ENCODE measurements around the gene KCNQ1OT1. TPM values are rescaled to one million over a fixed set of nuclear protein-coding genes. Genes with fewer than 3 reads are reported as not detected.
A peak's percentile ranks its signal among the peaks of the same experiment; 100 is the strongest.

KCNQ1OT1 gene
- total RNA-seq, 2 donors from 2014 or later, result 5.2 to 6.9 TPM

GRCh38 chr11:2664376-2664775 lies 35.4 kb downstream of the KCNQ1OT1 start:
- H3K27ac ChIP-seq (ENCODE audit: low read depth, low read length), result no peak overlapping the region
- peak; percentile 30 for DNase-seq
- H3K4me1 Mint-ChIP-seq, result no peaks in the 10 kb centered on the region
- no peaks in the 10 kb centered on the region for H3K27me3 ChIP-seq (ENCODE audit: control insufficient read depth, insufficient read depth, low read length, poor library complexity, severe bottlenecking)
- H3K9me3 Mint-ChIP-seq, result peaks cover 43% of the 10 kb centered on the region
- peaks cover 12% of the 10 kb centered on the region for H3K36me3 ChIP-seq (ENCODE audit: control insufficient read depth, insufficient read depth, low read length)
- H3K27me3 Mint-ChIP-seq (ENCODE audit: insufficient read depth), result peaks cover 9% of the 10 kb centered on the region
- 82 to 90% methylated on average over 2 to 9 of the region's 9 CpGs for WGBS, 2 experiments (ENCODE audit: insufficient coverage in 1 of 2, insufficient read length in 1 of 2)
- H3K4me3 Mint-ChIP-seq, result no peak overlapping the region
- no peaks in the 10 kb centered on the region for H3K4me1 ChIP-seq (ENCODE audit: control insufficient read depth, insufficient read depth, low read length)
- TF ChIP-seq, protein P1, sequence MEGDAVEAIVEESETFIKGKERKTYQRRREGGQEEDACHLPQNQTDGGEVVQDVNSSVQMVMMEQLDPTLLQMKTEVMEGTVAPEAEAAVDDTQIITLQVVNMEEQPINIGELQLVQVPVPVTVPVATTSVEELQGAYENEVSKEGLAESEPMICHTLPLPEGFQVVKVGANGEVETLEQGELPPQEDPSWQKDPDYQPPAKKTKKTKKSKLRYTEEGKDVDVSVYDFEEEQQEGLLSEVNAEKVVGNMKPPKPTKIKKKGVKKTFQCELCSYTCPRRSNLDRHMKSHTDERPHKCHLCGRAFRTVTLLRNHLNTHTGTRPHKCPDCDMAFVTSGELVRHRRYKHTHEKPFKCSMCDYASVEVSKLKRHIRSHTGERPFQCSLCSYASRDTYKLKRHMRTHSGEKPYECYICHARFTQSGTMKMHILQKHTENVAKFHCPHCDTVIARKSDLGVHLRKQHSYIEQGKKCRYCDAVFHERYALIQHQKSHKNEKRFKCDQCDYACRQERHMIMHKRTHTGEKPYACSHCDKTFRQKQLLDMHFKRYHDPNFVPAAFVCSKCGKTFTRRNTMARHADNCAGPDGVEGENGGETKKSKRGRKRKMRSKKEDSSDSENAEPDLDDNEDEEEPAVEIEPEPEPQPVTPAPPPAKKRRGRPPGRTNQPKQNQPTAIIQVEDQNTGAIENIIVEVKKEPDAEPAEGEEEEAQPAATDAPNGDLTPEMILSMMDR (conservative IDR thresholded peaks at IDR 0.05), result no peak
- no peak overlapping the region for H3K27ac Mint-ChIP-seq
- peaks cover 23% of the 10 kb centered on the region for H3K9me3 ChIP-seq (ENCODE audit: control insufficient read depth, low read length)
- peaks cover 42% of the 10 kb centered on the region for H3K36me3 Mint-ChIP-seq (ENCODE audit: low read depth)
- H3K4me3 ChIP-seq (ENCODE audit: low read length), result no peak overlapping the region
- no peak overlapping the region for H3K9ac ChIP-seq (ENCODE audit: extremely low read depth, low read length, poor library complexity, severe bottlenecking)

DNA sequence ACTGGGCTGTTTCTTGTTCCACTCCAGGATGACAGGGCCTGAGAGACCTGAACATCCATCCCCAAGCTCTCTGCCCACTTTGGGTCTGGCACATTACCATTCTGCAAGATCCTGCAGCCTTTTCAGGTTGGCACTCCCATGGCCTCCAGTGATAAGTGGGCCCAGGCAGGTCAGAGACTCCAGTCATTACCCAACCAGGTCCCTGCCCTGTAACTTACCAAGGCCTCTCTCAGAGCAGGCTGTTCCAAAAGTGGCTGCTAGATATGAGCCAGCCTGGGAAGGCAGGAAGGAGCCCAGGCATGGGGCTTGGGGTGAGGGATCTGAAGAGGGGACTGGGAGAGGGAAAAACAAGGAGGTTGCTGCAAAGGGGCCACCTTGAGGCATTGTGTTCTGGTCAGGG lies 35.9 kb downstream of the KCNQ1OT1 start:
- peaks cover 48% of the 10 kb centered on the region for H3K9me3 Mint-ChIP-seq
- peaks cover 27% of the 10 kb centered on the region for H3K9me3 ChIP-seq (ENCODE audit: control insufficient read depth, low read length)
- H3K27ac Mint-ChIP-seq, result no peak overlapping the region
- H3K4me1 Mint-ChIP-seq, result no peaks in the 10 kb centered on the region
- H3K27me3 ChIP-seq (ENCODE audit: control insufficient read depth, insufficient read depth, low read length, poor library complexity, severe bottlenecking), result no peaks in the 10 kb centered on the region
- DNase-seq, result no peak
- peaks cover 14% of the 10 kb centered on the region for H3K27me3 Mint-ChIP-seq (ENCODE audit: insufficient read depth)
- peaks cover 12% of the 10 kb centered on the region for H3K36me3 ChIP-seq (ENCODE audit: control insufficient read depth, insufficient read depth, low read length)
- no peak overlapping the region for H3K9ac ChIP-seq (ENCODE audit: extremely low read depth, low read length, poor library complexity, severe bottlenecking)
- H3K4me3 Mint-ChIP-seq, result no peak overlapping the region
- peaks cover 46% of the 10 kb centered on the region for H3K36me3 Mint-ChIP-seq (ENCODE audit: low read depth)
- no peak overlapping the region for H3K4me3 ChIP-seq (ENCODE audit: low read length)
- H3K27ac ChIP-seq (ENCODE audit: low read depth, low read length), result no peak overlapping the region
- TF ChIP-seq, protein P1 (conservative IDR thresholded peaks at IDR 0.05), result no peak
- no peaks in the 10 kb centered on the region for H3K4me1 ChIP-seq (ENCODE audit: control insufficient read depth, insufficient read depth, low read length)

- no peak overlapping the region for H3K4me3 Mint-ChIP-seq
- no peak for DNase-seq
- peaks cover 18% of the 10 kb centered on the region for H3K27me3 Mint-ChIP-seq (ENCODE audit: insufficient read depth)
- peaks cover 52% of the 10 kb centered on the region for H3K9me3 Mint-ChIP-seq
- Histone ChIP-seq H3K9me3 (ENCODE audit: control insufficient read depth, low read length) (peaks cover 32% of the 10 kb centered on the region), H3K9ac (ENCODE audit: extremely low read depth, low read length, poor library complexity, severe bottlenecking) (no peak overlapping the region), H3K4me1 (ENCODE audit: control insufficient read depth, insufficient read depth, low read length) (no peaks in the 10 kb centered on the region), H3K27ac (ENCODE audit: low read depth, low read length) (no peak overlapping the region), H3K27me3 (ENCODE audit: control insufficient read depth, insufficient read depth, low read length, poor library complexity, severe bottlenecking) (no peaks in the 10 kb centered on the region), H3K4me3 (ENCODE audit: low read length) (no peak overlapping the region), H3K36me3 (ENCODE audit: control insufficient read depth, insufficient read depth, low read length) (peaks cover 12% of the 10 kb centered on the region)
- H3K36me3 Mint-ChIP-seq (ENCODE audit: low read depth), result peaks cover 48% of the 10 kb centered on the region
- 95 to 100% methylated on average over 1 to 2 of the region's 2 CpGs for WGBS, 2 experiments (ENCODE audit: insufficient coverage in 1 of 2, insufficient read length in 1 of 2)
- H3K27ac Mint-ChIP-seq, result no peak overlapping the region
- TF ChIP-seq, protein P1 (conservative IDR thresholded peaks at IDR 0.05), result no peak
- H3K4me1 Mint-ChIP-seq, result no peaks in the 10 kb centered on the region
Measured at GRCh38 chr11:2663506-2663905, 36.3 kb downstream of the KCNQ1OT1 start.

Data from endodermal cell (in vitro differentiated cells).